Measurements from ENCODE around the gene ZNF774. TPM values are rescaled to one million over a fixed set of nuclear protein-coding genes. Genes with fewer than 3 reads are reported as not detected.

Gene ZNF774
- total and polyA plus RNA-seq, 2 of the 13 experiments (the other 11 are each of a cell fraction or from before 2014, with no cell fraction given), result 0.59 to 1.4 TPM

GRCh38 chr15:90344662-90345061 is 7.4 kb upstream of the ZNF774 start:
- CTCF ChIA-PET (ENCODE audit: low intra/inter-chr PET ratio, low total read pairs), result interaction anchor here (0.7 kb wide), 1 partner anchor 206 kb away, joined by 3 read pairs; no protein-coding TSS in a partner anchor
- Histone ChIP-seq H3K36me3 (replicated peaks in 1 of 2; ENCODE audit: control insufficient read depth in 1 of 2, insufficient read depth in 2 of 2, low read length in 2 of 2) (no peaks in the 10 kb centered on the region), H3K4me2 (ENCODE audit: low read depth, low read length) (no peak overlapping the region), H3K4me1 (ENCODE audit: insufficient read depth, low read length) (no peaks in the 10 kb centered on the region), H3K79me2 (ENCODE audit: insufficient read depth, low read length) (no peaks in the 10 kb centered on the region), H3K4me3 (replicated peaks in 1 of 3; ENCODE audit: insufficient read depth in 1 of 3, low read depth in 2 of 3, low read length in 3 of 3) (no peak overlapping the region), H3K27ac (ENCODE audit: extremely low read length, insufficient read depth, low read length) (no peak overlapping the region), H2AFZ (ENCODE audit: low read length) (no peak overlapping the region), H3K27me3 (ENCODE audit: control insufficient read depth in 1 of 2, insufficient read depth in 2 of 2, low read length in 2 of 2) (peaks cover 1 to 9% of the 10 kb centered on the region in 2 experiments; a peak in 2 of 5 replicates), H3K9me3 (ENCODE audit: low read length) (no peaks in the 10 kb centered on the region), H3K9ac (ENCODE audit: insufficient read depth, low read depth, low read length) (no peak overlapping the region), H4K20me1 (ENCODE audit: insufficient read depth, low read length) (no peaks in the 10 kb centered on the region)
- POLR2A ChIA-PET, result no interaction called here
- WGBS (ENCODE audit: low lambda C conversion rate), result 0% methylated on average over 1 of the region's 1 CpG
- ATAC-seq (no peak), FAIRE-seq (no peak), DNase-seq (ENCODE audit: low spot score) (no peak)
- BruUV-seq (replicated peaks), result no TSS peak
- intact Hi-C loops (cut with micrococcal nuclease; ENCODE audit: unreplicated experiment) (no loop called here), in situ Hi-C loops (cut with HindIII; ENCODE audit: extremely low pct_ligation_motif_present, low pct_unique_long_range_greater_than_20kb) (no loop called here)
- TF ChIP-seq SNAI1 (CRISPR knock-in tag; IDR thresholded peaks at IDR 0.05; ENCODE audit: borderline replicate concordance) (no peak), HES4 (CRISPR knock-in tag; IDR thresholded peaks at IDR 0.05; ENCODE audit: borderline replicate concordance) (no peak), EEA1 (CRISPR knock-in tag; IDR thresholded peaks at IDR 0.05; ENCODE audit: borderline replicate concordance) (no peak), MLLT10 (CRISPR knock-in tag; IDR thresholded peaks at IDR 0.05) (no peak), ZNF510 (CRISPR knock-in tag; IDR thresholded peaks at IDR 0.05; ENCODE audit: low read depth) (no peak), NBN (conservative IDR thresholded peaks at IDR 0.05) (no peak), HHEX (CRISPR knock-in tag; IDR thresholded peaks at IDR 0.05) (no peak), TEAD3 (CRISPR knock-in tag; optimal IDR thresholded peaks at IDR 0.05; ENCODE audit: borderline replicate concordance) (no peak), ZNF263 (CRISPR knock-in tag; IDR thresholded peaks at IDR 0.05) (no peak), ZNF282 (IDR thresholded peaks at IDR 0.05; ENCODE audit: partially characterized antibody) (no peak), ZNF569 (CRISPR knock-in tag; IDR thresholded peaks at IDR 0.05; ENCODE audit: borderline replicate concordance) (no peak), CBX2 (IDR thresholded peaks at IDR 0.05; ENCODE audit: low read depth, low read length) (no peak), CBX2 (CRISPR knock-in tag; IDR thresholded peaks at IDR 0.05; ENCODE audit: low read depth) (no peak), JUNB (CRISPR knock-in tag; IDR thresholded peaks at IDR 0.05; ENCODE audit: borderline replicate concordance) (no peak), ZBTB34 (CRISPR knock-in tag; IDR thresholded peaks at IDR 0.05) (no peak), NFKB2 (CRISPR knock-in tag; IDR thresholded peaks at IDR 0.05; ENCODE audit: borderline replicate concordance) (no peak), NR2F1 (CRISPR knock-in tag; IDR thresholded peaks at IDR 0.05) (no peak)
